PC-9 (cell line): ENCODE results near the gene PIK3R4. TPM values are rescaled to one million over a fixed set of nuclear protein-coding genes. Genes with fewer than 3 reads are reported as not detected.

ENCODE experiments used
- BruUV-seq: library from RNA; stranded (reverse); fragments of 400-500 nt; replicated peaks from 2 replicates; lab custom pipeline; 2021; lab: Mats Ljungman, UMichigan
- CTCF ChIA-PET: fragments of 300-600 bp; sonication (Branson Sonifier 250); formaldehyde crosslinking; loops from one replicate; lab custom pipeline; 2022; ENCODE audit warnings: antibody characterized with exemption; lab: Charles Lee
- POLR2A ChIA-PET: fragments of 300-600 bp; sonication (Branson Sonifier 250); formaldehyde crosslinking; loops from one replicate; lab custom pipeline; 2022; ENCODE audit warnings: antibody characterized with exemption; ENCODE audit not compliant: unreplicated experiment; lab: Charles Lee
- DNase-seq, 2 experiments: peaks; one replicate each; pipeline versions ENCODE4 v3.0.0 to v3.0.0-alpha.2; 2015 to 2022; ENCODE audit warnings: mixed read lengths in 1 of 2
- H2AFZ ChIP-seq: fragments of 200-600 bp; sonication (generic); 2 replicates; pipeline ENCODE4 v1.8.1; 2017; ENCODE audit warnings: antibody characterized with exemption
- H3F3A ChIP-seq: fragments of 200-600 bp; sonication (generic); 2 replicates; pipeline ENCODE4 v1.8.1; 2017; ENCODE audit warnings: antibody characterized with exemption, mild to moderate bottlenecking, low read depth; ENCODE audit not compliant: insufficient read depth
- H3K27ac ChIP-seq: fragments of 200-600 bp; sonication (generic); 2 replicates; pipeline ENCODE4 v1.6.1; 2016; ENCODE audit warnings: mixed run types
- H3K27me3 ChIP-seq: fragments of 200-600 bp; sonication (generic); 2 replicates; pipeline ENCODE4 v1.6.1; 2016; ENCODE audit warnings: low read depth, mixed run types; ENCODE audit not compliant: insufficient read depth
- H3K36me3 ChIP-seq: fragments of 200-600 bp; sonication (generic); 2 replicates; pipeline ENCODE4 v1.6.1; 2016; ENCODE audit warnings: low read depth, mixed run types
- H3K4me1 ChIP-seq: fragments of 200-600 bp; sonication (generic); replicated peaks from 2 replicates; pipeline ENCODE4 v1.6.1; 2016; ENCODE audit warnings: mixed run types; ENCODE audit not compliant: insufficient read depth
- H3K4me2 ChIP-seq: fragments of 200-600 bp; sonication (generic); 2 replicates; pipeline ENCODE4 v1.6.1; 2017; ENCODE audit warnings: mixed run types
- H3K4me3 ChIP-seq: fragments of 200-600 bp; sonication (generic); 2 replicates; pipeline ENCODE4 v1.6.1; 2016; ENCODE audit warnings: mixed run types
- H3K79me2 ChIP-seq: fragments of 200-600 bp; sonication (generic); 2 replicates; pipeline ENCODE4 v1.6.1; 2017; ENCODE audit warnings: low read depth, mixed run types
- H3K9me2 ChIP-seq: fragments of 200-600 bp; sonication (generic); 2 replicates; pipeline ENCODE4 v1.8.1; 2017; ENCODE audit warnings: mild to moderate bottlenecking; ENCODE audit not compliant: insufficient read depth
- H3K9me3 ChIP-seq: fragments of 200-600 bp; sonication (generic); 2 replicates; pipeline ENCODE4 v1.8.1; 2016; ENCODE audit warnings: low read depth; ENCODE audit not compliant: insufficient read depth
- H4K20me1 ChIP-seq: fragments of 200-600 bp; sonication (generic); 2 replicates; pipeline ENCODE4 v1.8.1; 2017; ENCODE audit not compliant: insufficient read depth
- EZH2 ChIP-seq: fragments of 200-600 bp; sonication (generic); IDR thresholded peaks from 2 replicates; pipeline ENCODE4 v1.8.0; 2017; ENCODE audit warnings: antibody characterized with exemption, low read depth
- intact Hi-C: fragments of 100-400 bp; cut with micrococcal nuclease; formaldehyde crosslinking; loops from one replicate; pipeline ENCODE4 v1.10.0; 2022; ENCODE audit not compliant: unreplicated experiment
- total RNA-seq: library from RNA; stranded (reverse); gene quantifications from 2 replicates; pipeline ENCODE4 v1.2.3, GENCODE V29; 2021
- TF ChIP-seq, protein P1 (sequence below): fragments of 200-600 bp; sonication (generic); conservative IDR thresholded peaks from 2 replicates; pipeline ENCODE4 v1.6.1; 2017; ENCODE audit warnings: mixed run types, antibody characterized with exemption, mild to moderate bottlenecking, moderate library complexity

Gene PIK3R4
- total RNA-seq, 1 experiment from 2014 or later = 35.2 TPM

DNA sequence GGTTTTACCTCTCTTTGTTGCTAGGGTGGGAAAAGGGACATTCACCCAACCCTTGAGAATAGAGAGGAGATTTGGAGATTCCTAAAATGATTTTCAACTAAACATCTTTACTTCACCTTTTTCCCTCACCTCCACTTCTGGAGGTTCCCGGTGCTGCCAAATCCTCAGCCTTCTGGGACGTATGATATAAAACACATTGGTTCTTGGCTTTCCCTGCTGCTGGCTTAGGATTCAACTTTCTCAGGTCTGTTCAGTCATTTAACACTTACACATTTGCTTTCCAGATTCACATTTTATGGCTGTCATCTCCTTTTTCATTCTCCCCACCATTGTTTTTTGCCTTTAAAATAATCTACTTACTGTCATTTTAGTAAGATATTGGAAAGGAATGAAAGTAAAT, 106.6 kb downstream of the PIK3R4 start:
- TF ChIP-seq, protein P1, sequence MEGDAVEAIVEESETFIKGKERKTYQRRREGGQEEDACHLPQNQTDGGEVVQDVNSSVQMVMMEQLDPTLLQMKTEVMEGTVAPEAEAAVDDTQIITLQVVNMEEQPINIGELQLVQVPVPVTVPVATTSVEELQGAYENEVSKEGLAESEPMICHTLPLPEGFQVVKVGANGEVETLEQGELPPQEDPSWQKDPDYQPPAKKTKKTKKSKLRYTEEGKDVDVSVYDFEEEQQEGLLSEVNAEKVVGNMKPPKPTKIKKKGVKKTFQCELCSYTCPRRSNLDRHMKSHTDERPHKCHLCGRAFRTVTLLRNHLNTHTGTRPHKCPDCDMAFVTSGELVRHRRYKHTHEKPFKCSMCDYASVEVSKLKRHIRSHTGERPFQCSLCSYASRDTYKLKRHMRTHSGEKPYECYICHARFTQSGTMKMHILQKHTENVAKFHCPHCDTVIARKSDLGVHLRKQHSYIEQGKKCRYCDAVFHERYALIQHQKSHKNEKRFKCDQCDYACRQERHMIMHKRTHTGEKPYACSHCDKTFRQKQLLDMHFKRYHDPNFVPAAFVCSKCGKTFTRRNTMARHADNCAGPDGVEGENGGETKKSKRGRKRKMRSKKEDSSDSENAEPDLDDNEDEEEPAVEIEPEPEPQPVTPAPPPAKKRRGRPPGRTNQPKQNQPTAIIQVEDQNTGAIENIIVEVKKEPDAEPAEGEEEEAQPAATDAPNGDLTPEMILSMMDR = no peak
- TF ChIP-seq EZH2 = no peak
- intact Hi-C loops = no loop called here

DNA sequence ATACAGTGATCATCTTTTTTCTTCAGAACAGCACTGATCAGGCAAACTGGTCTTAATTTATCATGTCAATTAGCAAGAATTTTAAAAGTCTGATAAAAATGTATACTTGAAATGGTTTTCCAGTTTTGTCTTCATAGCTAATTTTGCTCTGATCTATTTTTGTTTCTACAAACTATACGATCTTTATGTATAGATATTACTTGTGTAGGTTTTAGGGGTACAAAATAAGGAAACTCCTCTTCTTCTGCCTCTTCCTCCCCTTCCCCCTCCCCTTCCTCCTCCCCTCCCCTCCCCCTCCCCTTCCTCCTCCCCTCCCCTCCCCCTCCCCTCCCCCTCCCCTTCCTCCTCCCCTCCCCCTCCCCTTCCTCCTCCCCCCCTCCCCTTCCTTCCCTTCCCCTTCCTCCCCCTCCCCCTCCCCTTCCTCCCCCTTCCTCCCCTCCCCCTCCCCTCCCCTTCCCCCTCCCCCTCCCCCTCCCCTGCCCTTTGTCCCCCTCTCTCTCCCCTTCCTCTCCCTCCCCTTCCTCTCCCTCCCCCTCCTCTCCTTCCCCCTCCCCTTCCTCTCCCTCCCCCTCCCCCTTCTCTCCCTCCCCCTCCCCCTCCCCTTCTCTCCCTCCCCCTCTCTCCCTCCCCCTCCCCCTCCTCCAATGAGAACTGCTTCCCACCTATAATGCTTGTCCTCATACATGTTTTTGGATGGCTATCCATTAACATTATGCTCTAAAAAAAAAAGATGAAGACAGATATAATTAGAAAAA, 110.0 kb downstream of the PIK3R4 start:
- no peak for DNase-seq
- H3K4me3 ChIP-seq = no peak overlapping the region
- POLR2A ChIA-PET = no interaction called here
- no peaks in the 10 kb centered on the region for H3K79me2 ChIP-seq
- H3F3A ChIP-seq = 0 out of 2 replicates have a peak, but pooled peaks cover 3% of the 10 kb centered on the region
- no peaks in the 10 kb centered on the region for H3K9me3 ChIP-seq
- H2AFZ ChIP-seq = no peak overlapping the region
- no peaks in the 10 kb centered on the region for H3K9me2 ChIP-seq
- intact Hi-C loops = no loop called here
- H4K20me1 ChIP-seq = no peaks in the 10 kb centered on the region
- H3K27ac ChIP-seq = no peak overlapping the region
- no TSS peak for BruUV-seq
- CTCF ChIA-PET = no interaction called here
- H3K4me1 ChIP-seq = no peaks in the 10 kb centered on the region
- H3K4me2 ChIP-seq = no peak overlapping the region
- H3K27me3 ChIP-seq = peaks cover 9% of the 10 kb centered on the region; the same call in 1 of the 2 replicates
- TF ChIP-seq, protein P1 = no peak
- TF ChIP-seq EZH2 = no peak
- no peaks in the 10 kb centered on the region for H3K36me3 ChIP-seq

More for the DNA sequence above, 106.6 kb downstream of the PIK3R4 start:
- no peak overlapping the region for H2AFZ ChIP-seq
- H3K79me2 ChIP-seq = no peaks in the 10 kb centered on the region
- H3K27me3 ChIP-seq = peaks cover 14% of the 10 kb centered on the region; the same call in 1 of the 2 replicates
- no peaks in the 10 kb centered on the region for H3K9me2 ChIP-seq
- DNase-seq = no peak
- H3K4me1 ChIP-seq = no peaks in the 10 kb centered on the region
- H4K20me1 ChIP-seq = no peaks in the 10 kb centered on the region
- no peak overlapping the region for H3K27ac ChIP-seq
- ChIA-PET CTCF (no interaction called here), POLR2A (no interaction called here)
- H3K36me3 ChIP-seq = no peaks in the 10 kb centered on the region
- H3K4me2 ChIP-seq = no peak overlapping the region
- no peak overlapping the region for H3K4me3 ChIP-seq
- 0 out of 2 replicates have a peak, but pooled peaks cover 3% of the 10 kb centered on the region for H3F3A ChIP-seq
- no peaks in the 10 kb centered on the region for H3K9me3 ChIP-seq
- no TSS peak for BruUV-seq

DNA sequence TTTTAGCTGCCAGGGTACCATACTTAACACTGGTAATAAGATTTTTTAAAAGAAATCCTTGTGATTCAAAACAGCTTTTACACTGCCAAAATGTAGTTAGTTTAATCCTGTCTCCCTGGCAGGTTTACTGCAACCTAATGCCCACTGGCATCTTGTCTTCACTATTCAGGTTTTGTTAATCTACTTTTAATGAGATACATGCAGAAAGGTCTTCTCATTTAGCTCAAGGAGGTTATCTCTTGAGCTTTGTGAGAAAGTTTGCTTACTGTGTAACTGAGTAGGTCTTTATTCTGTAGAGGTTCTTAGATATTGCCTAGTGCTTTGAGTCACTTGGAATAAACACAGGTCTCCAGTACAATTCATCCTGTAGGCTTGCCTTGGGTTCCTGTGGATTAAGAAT, 110.7 kb downstream of the PIK3R4 start:
- H3K79me2 ChIP-seq = no peaks in the 10 kb centered on the region
- no peaks in the 10 kb centered on the region for H3K9me3 ChIP-seq
- H3K27ac ChIP-seq = no peak overlapping the region
- H4K20me1 ChIP-seq = no peaks in the 10 kb centered on the region
- intact Hi-C loops = no loop called here
- no peaks in the 10 kb centered on the region for H3K9me2 ChIP-seq
- H3K4me1 ChIP-seq = no peaks in the 10 kb centered on the region
- H3K36me3 ChIP-seq = no peaks in the 10 kb centered on the region
- ChIA-PET CTCF (no interaction called here), POLR2A (no interaction called here)
- no TSS peak for BruUV-seq
- H2AFZ ChIP-seq = no peak overlapping the region
- H3K4me2 ChIP-seq = no peak overlapping the region
- TF ChIP-seq, protein P1 = no peak
- TF ChIP-seq EZH2 = no peak
- DNase-seq = no peak
- peaks cover 9% of the 10 kb centered on the region; the same call in 1 of the 2 replicates for H3K27me3 ChIP-seq
- H3F3A ChIP-seq = 0 out of 2 replicates have a peak, but pooled peaks cover 3% of the 10 kb centered on the region
- H3K4me3 ChIP-seq = no peak overlapping the region
